ENCODE data around the gene ZMYND10.
A peak's percentile ranks its signal among the peaks of the same experiment; 100 is the strongest.

DNA sequence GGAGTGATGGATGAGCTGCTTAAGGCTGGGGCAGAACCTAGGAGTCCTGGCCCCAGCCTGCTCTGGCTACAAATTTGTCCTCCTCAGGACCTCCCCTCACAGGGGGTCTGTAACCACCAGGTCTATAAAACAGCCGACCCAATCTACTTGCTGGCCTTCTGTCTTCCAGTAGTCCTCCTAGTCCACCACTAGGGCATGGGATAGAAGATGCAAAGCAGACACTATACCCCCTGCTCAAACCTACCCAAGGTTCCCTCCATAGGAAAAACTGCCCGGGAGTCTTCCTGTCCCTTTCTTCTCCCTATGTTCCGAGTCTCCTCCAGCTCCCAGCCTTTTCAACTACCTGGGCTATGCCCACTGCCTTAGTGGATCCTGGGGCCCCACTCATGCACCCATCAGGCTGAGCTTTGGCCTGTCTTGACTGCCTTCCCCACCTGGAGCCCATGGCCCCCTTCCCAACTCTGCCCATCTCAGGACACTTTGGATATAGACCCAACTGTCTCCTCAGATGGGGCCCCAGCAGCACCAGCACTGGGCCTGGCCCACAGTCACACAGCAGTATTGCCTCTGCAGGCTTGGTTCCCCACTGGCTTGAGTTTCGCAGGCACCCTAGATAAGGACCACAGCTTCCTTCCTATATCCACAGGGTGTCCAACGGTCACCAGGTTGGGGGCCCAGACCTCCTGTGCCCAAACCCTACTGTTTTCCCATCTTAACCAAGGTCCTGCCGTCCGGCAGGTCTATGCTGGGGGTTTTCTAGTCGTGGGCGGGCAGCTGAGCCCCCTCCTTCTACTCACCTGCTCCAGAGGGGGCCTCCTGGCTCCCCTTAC, 47.4 kb downstream of the ZMYND10 start:
- peak in 1 of 2 donors; percentile 17 for TF ChIP-seq CTCF (conservative IDR thresholded peaks at IDR 0.05 in 1 of 2, IDR thresholded peaks at IDR 0.05 in 1 of 2; ENCODE audit: low read depth in 1 of 2, low read length in 2 of 2)
- TF ChIP-seq EZH2 (IDR thresholded peaks at IDR 0.05; ENCODE audit: low read length, missing control alignments): no peak
